GM12875 (cell line): ENCODE measurements around the gene GRB14.

Experiments used
- H3K4me3 ChIP-seq: one replicate; pipeline ENCODE4 v1.5.1; 2011; ENCODE audit warnings: low read depth, low read length, control low read depth
- CTCF ChIP-seq: IDR thresholded peaks from 2 replicates; pipeline ENCODE4 v1.5.1; 2011; ENCODE audit warnings: low read depth, mild to moderate bottlenecking, control low read depth, inconsistent platforms, low read length, moderate library complexity, borderline replicate concordance; ENCODE audit not compliant: insufficient read depth

The GRB14 gene

GRCh38 chr2:164515734-164516133 lies 105.5 kb downstream of the GRB14 start:
- TF ChIP-seq CTCF, result no peak

GRCh38 chr2:164515030-164515429 lies 106.3 kb downstream of the GRB14 start:
- no peak overlapping the region for H3K4me3 ChIP-seq
- TF ChIP-seq CTCF, result no peak

More at GRCh38 chr2:164515734-164516133, 105.5 kb downstream of the GRB14 start:
- H3K4me3 ChIP-seq, result no peak overlapping the region

GRCh38 chr2:164514491-164514890 lies 106.8 kb downstream of the GRB14 start:
- no peak for TF ChIP-seq CTCF
- H3K4me3 ChIP-seq, result no peak overlapping the region

- H3K4me3 ChIP-seq, result no peak overlapping the region
- no peak for TF ChIP-seq CTCF
Observed at GRCh38 chr2:164512871-164513270, 108.4 kb downstream of the GRB14 start.

GRCh38 chr2:164511738-164512137 lies 109.5 kb downstream of the GRB14 start:
- no peak for TF ChIP-seq CTCF
- H3K4me3 ChIP-seq, result no peak overlapping the region

- no peak overlapping the region for H3K4me3 ChIP-seq
- TF ChIP-seq CTCF, result no peak
Observed at GRCh38 chr2:164510895-164511294, 110.4 kb downstream of the GRB14 start.

- H3K4me3 ChIP-seq, result no peak overlapping the region
- no peak for TF ChIP-seq CTCF
Observed at GRCh38 chr2:164509137-164509877, 112.0 kb downstream of the GRB14 start.
